GM18502 (cell line): Measurements from ENCODE around the gene EVA1A.
"Not testable (repeated sequence)": the region's sequence is repeated elsewhere in the genome, so short reads cannot be mapped to it uniquely, and the experiment has no call there.

ENCODE experiments used
- ATAC-seq: cut with Tn5 transposase; IDR thresholded peaks from one replicate; pipeline ENCODE4 v1.9.1; 2021; ENCODE audit warnings: mild to moderate bottlenecking; ENCODE audit not compliant: unreplicated experiment, poor library complexity

Gene EVA1A

DNA sequence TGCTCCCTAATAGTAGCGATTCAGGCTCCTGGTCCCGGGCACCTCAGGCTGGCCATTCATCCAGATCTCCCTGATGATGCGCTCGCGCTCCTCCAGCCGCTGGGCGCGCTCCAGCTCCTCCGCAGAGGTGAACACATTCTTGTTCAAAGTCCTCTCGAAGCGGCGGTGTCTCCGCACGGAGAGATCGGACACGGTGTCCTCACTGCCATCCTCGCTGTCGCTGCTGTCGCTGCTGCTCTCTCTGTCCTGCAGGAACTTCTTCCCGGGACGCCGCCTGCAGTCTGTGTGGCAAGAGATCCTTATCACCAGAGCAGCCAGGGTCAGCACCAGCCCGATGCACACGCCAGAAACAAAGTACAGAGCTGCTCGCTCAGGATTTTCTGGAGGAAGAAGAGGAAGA lies 67.5 kb downstream of the EVA1A start:
- no peak for ATAC-seq

DNA sequence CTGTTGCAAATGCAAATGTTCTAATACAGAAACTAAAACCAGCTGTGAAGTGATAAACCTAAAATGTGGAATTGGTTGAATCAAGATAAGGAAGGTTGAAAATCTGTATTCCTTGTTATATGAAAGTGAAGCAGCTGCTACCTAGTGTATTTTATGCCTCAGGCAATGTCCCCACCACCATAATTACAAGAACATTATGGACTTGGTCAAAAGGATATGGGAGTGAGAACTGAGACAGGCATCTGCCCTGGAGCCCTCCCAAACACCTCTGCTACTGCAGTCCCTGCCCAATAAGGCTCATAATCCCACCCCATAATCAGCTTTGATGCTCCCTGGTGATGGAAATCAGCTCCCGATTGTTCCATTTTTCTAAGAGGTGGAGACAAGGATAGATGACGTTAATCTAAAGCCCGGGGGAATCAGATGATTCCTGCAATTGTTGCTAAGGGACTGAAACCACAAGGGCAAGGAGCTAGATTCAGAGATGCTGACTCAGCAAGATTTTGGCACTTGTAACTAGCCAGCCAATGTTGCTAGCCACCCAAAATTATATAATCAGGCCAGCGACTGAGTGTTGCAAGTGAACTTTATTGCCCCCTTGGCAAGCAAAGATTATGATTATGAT lies 69.5 kb downstream of the EVA1A start:
- no peak for ATAC-seq

DNA sequence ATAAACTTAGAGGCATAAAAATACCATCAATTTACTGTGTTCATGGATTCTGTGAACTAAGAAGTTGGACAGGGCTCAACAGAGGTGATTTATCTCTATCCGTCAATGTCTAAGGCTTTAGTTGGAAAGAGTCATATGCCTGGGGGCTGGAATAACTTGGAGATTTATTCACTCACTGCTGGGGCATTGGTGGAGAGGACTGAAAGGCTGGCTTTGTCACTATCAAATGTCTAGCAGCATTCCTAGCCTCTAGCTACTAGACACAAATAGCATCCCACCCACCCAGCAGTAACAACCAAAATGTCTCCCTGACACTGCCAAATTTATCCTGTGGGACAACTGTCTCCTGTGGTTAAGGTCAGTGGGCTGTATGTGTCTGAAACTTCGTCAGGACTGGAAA lies 71.0 kb downstream of the EVA1A start:
- ATAC-seq, result no peak

DNA sequence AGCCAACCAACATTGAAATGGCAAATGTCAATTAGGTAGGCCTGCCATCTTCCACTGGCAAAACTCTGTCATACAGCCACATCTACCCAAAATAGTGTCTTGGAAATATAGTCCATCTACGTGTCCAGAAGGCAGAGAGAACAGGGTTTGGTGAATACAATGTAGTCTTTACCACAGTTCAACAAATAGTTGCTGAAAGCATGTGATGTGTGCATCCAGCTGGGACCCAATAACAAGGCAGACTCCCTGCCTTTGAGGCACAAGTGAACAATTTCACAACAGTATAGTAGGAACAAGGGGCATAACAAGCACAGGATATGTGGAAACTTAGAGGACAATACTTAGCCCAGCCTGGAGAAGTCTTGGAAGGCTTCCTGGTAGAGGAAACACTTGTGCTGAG lies 72.6 kb downstream of the EVA1A start:
- no peak for ATAC-seq

DNA sequence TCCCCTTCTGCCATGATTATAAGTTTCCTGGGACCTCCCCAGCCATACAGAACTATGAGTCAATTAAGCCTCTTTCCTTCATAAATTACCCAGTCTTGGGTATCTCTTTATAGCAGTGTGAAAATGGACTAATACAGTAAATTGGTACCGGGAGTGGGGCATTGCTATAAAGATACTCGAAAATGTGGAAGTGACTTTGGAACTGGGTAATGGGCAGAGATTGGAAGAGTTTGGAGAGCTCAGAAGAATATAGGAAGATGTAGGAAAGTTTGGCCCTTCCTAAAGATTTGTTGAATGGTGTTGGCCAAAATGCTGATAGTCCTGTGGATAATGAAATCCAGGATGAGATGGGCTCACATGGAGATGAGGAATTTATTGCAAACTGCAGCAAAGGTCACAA lies 74.0 kb downstream of the EVA1A start:
- not testable (repeated sequence) for ATAC-seq

DNA sequence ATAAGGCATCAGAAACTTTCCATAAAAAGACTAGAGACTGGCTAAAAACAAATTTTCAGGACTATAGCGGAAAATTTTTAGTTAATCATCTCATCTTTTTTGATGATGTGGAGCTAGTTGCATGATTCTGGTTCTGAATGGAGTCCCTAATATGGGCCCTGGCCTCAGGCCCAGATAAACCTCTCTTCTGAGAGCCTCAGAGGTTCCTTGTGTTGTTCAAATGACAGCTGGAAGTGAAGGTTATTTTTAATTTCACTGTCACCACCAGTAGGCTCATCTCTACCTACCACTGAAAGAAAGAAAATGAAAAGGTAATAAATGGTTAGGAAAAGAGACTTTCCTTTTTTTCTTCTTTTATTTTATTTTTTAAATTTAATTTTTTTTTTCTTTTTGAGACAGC lies 75.9 kb downstream of the EVA1A start:
- no peak for ATAC-seq

DNA sequence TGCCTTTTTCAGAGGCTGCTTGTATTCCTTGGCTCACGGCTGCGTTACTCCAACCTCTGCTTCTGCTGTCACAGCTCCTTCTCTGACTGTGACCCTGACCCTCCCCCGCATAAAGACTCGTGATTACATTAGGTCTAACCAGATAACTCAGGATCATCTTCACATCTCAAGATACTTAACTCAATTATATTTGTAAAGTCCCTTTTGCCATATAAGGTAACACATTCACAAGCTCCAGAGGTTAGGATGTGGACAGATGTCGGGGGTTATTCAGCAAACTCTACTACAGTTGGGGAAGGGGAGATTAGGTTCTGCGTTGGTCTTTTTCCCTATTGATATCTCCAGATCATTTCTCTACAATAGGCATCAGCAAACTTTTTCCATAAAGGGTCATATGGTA lies 76.9 kb downstream of the EVA1A start:
- no peak for ATAC-seq

DNA sequence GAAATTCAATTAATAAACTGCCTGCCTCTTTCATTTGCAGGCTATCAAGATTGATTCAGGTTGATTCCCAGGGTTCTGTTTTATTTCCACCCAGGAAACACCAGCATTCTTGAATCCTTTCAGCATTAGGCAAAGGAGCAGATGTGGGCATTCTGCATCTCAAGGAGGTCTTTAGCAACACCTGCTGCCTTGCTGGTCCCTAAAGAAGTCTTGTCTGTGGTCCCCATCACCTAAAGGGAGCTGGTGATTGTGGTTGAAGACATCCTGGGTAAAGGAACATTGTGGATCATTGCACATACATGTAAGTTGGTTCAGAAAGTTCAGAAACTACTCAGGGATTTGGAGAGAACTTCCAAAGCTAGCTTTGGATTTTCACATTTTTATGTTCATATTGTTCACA lies 78.3 kb downstream of the EVA1A start:
- ATAC-seq, result no peak

DNA sequence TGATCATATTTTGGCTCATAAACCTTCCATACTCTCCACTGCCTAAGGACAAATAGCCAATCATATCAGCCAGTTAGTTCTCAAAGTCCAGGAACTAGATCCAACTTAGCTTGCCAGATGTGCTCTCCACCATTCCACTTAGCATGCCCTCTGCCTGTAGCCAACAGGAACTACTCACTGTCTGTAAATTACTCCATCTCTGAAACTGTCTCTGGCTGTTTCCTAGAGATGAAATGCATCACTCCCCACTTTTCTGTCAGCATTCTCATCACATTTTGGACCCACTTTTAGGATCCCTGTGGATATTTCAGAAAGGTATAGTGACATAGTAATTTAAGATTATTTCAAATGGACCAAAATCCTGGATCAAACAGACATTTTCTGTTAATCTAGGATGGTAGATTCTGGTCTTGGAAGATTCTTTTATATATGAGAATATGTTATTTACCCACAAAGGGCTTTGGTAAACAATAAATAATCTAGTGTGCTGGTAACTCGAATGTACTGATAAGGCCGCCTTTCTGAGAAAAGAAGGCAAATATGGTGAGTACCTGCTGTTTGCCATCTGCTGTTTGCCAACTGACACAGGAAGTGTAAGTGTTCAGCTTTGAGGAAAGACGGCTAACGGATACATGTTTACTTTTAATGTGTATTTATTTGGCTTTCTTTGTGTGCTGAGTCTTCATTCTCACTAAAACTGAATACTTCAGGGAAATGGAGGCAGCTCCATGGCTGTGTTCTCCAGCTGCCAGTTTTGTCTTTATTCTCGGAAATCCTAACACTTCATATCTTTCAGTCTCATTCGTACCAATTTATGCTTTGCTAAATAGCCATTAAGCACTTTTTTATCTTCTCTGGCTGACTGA lies 79.5 kb downstream of the EVA1A start:
- ATAC-seq, result peak; percentile 43

DNA sequence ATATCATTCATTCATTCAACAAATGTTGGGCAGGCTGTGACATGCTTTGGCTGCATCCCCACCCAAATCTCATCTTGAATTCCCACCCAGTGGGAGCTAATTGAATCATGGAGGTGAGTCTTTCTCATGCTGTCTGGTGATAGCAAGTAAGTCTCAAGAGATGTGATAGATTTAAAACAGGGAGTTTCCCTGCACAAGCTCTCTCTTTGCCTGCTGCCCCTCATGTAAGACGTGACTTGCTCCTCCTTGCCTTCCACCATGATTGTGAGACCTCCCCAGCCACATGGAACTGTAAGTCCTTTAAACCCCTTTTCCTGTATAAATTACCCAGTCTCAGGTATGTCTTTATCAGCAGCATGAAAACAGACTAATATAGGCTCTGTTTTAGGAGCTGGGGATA lies 83.0 kb downstream of the EVA1A start:
- not testable (repeated sequence) for ATAC-seq

DNA sequence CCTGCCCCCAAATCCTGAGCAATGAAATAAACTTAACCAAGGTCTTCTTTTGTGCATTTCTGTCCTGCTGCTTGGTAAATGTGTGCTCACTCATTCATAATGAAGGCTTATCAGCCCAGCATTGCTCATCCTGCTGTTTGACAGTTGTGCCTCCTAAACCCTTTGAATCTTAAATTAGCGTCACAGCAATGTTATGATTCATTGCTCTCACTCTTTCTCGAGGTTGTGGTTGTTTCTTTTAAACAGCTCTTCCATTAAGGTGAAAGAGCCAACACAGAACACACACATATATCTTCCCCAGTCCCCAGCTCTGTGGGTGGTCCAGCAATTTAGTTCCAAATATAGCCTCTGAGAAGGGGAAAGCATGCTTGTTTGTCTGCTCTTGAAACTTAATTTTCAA lies 84.0 kb downstream of the EVA1A start:
- no peak for ATAC-seq

DNA sequence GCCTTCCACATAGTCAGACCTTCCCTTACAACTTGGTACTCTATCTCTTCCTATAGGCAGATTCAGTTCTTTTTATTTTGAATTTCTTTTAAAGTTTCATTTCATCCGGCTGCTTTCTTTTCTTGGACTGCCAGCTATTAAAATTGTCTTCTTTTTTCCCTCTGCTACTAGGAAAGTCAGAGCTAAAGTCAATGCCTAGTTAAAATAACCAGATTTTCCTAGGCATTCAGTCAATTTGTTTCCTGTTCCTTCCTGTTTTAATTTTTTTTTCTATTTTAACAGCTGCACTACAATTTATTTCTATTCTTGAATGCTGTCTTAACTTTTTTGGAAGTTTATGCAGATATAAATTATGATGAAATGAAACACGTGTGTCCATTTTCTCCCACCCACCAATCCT lies 84.8 kb downstream of the EVA1A start:
- ATAC-seq, result no peak

DNA sequence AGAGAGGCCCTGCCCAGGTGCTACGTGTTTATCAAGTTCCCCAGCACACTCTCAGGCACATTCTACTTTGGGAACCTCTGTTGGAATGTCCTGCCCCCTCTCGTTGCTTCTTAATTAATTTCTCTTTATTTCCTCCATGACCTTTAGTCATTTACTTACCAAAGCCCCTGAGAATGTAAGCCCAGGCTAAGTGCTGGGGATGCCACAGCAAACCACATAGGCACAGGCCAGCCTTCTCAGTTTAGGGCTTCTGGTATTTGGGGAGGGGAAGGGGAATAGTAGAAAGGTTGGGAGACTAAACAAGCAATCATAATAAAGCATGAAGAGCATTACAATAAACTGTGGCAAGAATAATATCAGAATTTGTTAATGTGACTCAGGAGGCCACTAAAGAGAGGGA lies 85.7 kb downstream of the EVA1A start:
- ATAC-seq, result no peak

DNA sequence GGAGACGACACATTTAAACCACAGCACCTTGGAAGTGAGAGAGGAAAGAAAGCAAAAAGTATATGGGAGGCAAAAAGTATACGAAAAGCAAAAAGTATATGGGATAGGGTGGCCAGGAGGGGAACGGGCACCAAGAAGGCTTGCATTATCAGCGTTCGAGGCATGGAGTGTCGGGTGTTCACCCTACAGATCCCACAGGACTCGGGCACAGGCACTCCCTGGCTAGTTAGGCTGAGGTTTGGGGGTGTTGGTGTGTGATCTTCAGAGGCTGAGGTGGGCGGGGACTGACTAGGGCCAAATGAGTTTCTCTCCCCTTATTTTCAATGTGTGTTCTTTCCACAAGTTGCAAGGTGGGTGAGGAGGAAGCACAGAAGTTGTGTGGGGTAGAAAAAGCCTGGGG lies 86.6 kb downstream of the EVA1A start:
- ATAC-seq, result no peak

DNA sequence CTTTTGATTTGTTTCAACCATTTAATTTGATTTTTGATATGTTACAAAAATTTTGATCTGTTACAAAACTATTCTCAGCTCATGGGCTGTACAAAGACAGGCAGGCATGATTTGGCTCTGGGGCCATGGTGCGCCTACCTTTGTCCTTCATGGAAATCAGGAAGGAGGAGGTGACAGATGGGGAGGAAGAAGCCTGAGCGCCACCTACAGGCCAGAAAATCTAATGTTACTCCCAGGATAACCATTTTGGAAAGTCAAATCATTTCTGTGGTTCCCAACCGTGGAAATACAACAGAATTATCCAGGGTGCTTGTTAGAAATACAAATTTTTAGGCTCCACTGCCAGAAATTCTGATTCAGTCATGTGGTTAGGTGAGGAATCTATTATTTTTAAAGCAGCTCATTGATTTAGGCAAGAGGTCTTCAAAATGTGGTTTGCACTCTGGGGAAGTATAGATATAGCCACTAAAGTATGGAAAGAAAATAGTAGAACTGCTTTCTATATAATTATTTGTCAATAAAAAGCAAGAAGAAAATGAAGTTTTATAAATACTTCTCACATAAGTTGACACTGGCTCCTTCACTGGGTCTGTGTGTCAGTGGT lies 93.9 kb downstream of the EVA1A start:
- ATAC-seq, result peak; percentile 51

DNA sequence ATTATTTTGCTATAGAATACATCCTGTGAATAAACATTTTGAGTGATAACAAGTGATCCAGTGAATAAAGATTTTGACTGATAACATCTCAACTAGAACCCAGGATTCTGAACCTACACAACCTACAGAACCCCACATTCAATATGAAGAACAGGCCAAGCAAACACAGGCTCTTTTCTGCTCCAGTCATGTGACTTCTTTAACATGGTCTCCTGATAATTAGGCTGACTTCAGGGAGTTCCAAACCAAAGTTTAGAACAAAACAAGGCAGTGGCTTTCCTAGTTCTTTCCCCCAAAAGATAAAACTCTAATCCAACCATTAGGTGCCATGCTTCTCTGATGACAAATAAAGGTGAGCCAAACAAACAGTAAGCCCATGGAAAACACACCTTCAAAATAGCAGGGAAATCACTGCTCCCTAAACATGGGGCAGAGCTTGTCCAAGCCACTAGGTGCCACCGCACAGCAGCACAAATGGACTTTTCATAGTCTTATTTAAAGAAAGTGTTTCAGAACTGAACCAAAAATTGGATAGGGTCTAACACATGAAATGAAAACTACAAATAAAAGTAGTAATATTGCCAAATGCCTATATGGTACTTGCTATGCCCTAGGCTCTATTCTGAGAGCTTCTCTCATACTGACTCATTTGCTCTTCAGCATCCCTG lies 95.3 kb downstream of the EVA1A start:
- no peak for ATAC-seq

DNA sequence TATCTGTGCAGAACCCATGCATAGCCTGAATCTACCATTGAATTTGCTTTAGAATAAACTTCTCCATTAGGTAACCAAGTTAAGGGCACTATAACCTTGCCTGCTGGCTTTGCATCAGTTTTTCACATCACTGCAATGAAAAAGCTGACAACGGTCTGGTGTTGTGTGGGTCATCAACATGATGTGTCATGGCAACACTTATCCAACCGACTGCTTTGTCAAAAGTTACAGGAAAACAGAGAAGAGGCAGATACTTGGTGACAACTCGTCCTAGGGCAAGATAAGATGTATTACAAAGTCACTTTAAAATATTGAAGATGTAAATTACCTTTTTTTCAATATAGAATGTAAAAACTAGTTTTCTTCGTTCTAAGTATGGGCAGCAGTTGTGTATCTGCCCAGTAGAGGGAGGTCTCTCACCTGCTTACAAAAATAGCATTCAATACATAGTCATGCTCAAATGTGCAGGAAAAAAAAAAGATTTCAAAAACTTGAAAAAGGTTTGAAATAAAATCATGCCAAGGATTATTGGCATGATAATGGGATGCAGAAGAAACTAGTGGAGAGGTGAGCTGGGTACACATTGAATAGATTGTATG lies 96.3 kb downstream of the EVA1A start:
- ATAC-seq, result peak; percentile 60

DNA sequence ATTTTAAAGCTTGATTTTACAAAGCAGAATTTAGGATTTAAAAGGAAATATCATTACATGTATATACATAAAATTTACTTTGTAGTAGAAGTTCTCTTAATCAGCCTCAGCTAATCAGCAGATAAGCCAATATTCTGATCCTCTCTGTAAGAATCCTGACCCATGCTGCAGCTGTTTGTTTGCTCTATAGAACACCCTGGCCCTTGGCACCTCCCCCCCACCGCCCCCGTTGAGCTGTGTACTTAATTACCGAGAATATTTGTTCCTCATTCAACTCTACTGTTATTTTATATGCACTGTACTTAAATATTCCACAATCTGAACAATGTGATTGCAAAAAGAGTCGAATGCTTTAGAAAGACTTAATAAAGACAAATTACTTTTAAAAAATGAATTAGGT lies 98.0 kb downstream of the EVA1A start:
- no peak for ATAC-seq

DNA sequence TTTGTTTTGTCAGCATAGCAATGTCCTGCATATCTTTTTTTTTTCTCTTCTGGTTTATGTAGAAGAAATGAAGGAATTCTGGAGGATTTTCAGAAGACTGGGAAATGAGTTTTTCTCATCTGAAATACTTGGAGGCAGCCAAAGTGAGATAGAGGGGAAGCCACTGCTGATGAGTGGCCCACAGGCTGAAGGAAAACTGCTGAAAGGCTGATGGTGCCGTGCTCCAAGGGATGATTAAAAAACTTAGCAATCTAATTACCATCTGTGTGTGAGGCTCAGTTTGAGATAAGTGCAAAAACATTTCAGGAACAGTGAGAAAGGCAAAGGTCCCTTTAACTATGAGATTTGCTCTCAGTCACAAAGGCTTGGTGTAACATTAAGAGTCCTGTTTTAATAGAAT lies 98.5 kb downstream of the EVA1A start:
- no peak for ATAC-seq

DNA sequence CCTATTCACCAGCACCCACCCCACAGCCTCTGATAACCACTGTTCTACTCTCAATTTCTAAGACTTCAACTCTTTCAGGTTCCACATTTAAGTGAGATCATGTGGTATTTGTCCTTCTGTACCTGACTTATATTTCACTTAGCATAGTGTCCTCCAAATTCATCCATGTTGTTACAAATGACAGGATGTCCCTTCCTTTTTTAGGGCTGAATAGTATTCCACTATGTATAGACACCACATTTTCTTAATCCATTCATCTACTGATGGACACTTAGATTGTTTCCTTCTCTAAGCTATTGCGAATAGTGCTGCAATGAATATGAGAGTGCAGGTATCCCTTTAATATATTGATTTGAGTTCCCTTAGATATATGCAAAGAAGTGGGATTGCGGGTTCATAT lies 100.1 kb downstream of the EVA1A start:
- ATAC-seq, result no peak
